ENCODE data around the gene CTF1. TPM values are rescaled to one million over a fixed set of nuclear protein-coding genes. Genes with fewer than 3 reads are reported as not detected.

CTF1 gene
- total RNA-seq, 1 donor from 2014 or later, result 3.2 TPM

- H3K9me3 ChIP-seq, result no peaks in the 10 kb centered on the region
- H3K27ac ChIP-seq, result peak overlapping the region; percentile 59
- H3K4me1 ChIP-seq, result peaks cover 28% of the 10 kb centered on the region
- no peak for DNase-seq (ENCODE audit: extremely low spot score in 2 of 2)
- intact Hi-C loops (cut with DNase I), result no loop called here
- no peak overlapping the region for H3K4me3 ChIP-seq
- TF ChIP-seq CTCF (IDR thresholded peaks at IDR 0.05) (no peak), POLR2AphosphoS5 (IDR thresholded peaks at IDR 0.05; ENCODE audit: insufficient read depth in 1 of 2, low read depth in 1 of 2) (peak in 1 of 2 donors; percentile 34)
- H3K27me3 ChIP-seq, result no peaks in the 10 kb centered on the region
- H3K36me3 ChIP-seq, result peaks cover 3 to 8% of the 10 kb centered on the region in 2 donors
Observed at GRCh38 chr16:30927789-30928378, 31.5 kb downstream of the CTF1 start.

GRCh38 chr16:30928390-30928789 is 32.0 kb downstream of the CTF1 start:
- TF ChIP-seq CTCF (IDR thresholded peaks at IDR 0.05), result no peak
- TF ChIP-seq POLR2A (IDR thresholded peaks at IDR 0.05), result no peak
- TF ChIP-seq POLR2AphosphoS5 (IDR thresholded peaks at IDR 0.05; ENCODE audit: insufficient read depth in 1 of 2, low read depth in 1 of 2), result no peak
- Histone ChIP-seq H3K4me3 (no peak overlapping the region), H3K9me3 (no peaks in the 10 kb centered on the region), H3K36me3 (peaks cover 3 to 8% of the 10 kb centered on the region in 2 donors), H3K27me3 (no peaks in the 10 kb centered on the region), H3K27ac (peak overlapping the region; percentile 59), H3K4me1 (peaks cover 28% of the 10 kb centered on the region)
- DNase-seq (ENCODE audit: extremely low spot score in 2 of 2), result no peak
- intact Hi-C loops (cut with DNase I), result no loop called here

GRCh38 chr16:30929167-30929566 is 32.8 kb downstream of the CTF1 start:
- DNase-seq (ENCODE audit: extremely low spot score in 2 of 2), result no peak
- Histone ChIP-seq H3K27ac (no peak overlapping the region), H3K36me3 (peaks cover 3 to 8% of the 10 kb centered on the region in 2 donors), H3K4me3 (no peak overlapping the region), H3K27me3 (no peaks in the 10 kb centered on the region), H3K4me1 (peaks cover 22% of the 10 kb centered on the region), H3K9me3 (no peaks in the 10 kb centered on the region)
- intact Hi-C loops (cut with DNase I), result no loop called here
- TF ChIP-seq CTCF (IDR thresholded peaks at IDR 0.05) (no peak), POLR2AphosphoS5 (IDR thresholded peaks at IDR 0.05; ENCODE audit: insufficient read depth in 1 of 2, low read depth in 1 of 2) (no peak), POLR2A (IDR thresholded peaks at IDR 0.05) (no peak)

- H3K4me1 ChIP-seq, result peaks cover 13% of the 10 kb centered on the region
- TF ChIP-seq POLR2A (IDR thresholded peaks at IDR 0.05) (no peak), CTCF (IDR thresholded peaks at IDR 0.05) (no peak), POLR2AphosphoS5 (IDR thresholded peaks at IDR 0.05; ENCODE audit: insufficient read depth in 1 of 2, low read depth in 1 of 2) (no peak)
- H3K27ac ChIP-seq, result no peak overlapping the region
- intact Hi-C loops (cut with DNase I), result no loop called here
- DNase-seq (ENCODE audit: extremely low spot score in 2 of 2), result no peak
- H3K9me3 ChIP-seq, result no peaks in the 10 kb centered on the region
- no peak overlapping the region for H3K4me3 ChIP-seq
- peaks cover 3 to 8% of the 10 kb centered on the region in 2 donors for H3K36me3 ChIP-seq
- H3K27me3 ChIP-seq, result no peaks in the 10 kb centered on the region
Observed at GRCh38 chr16:30930160-30930571, 33.8 kb downstream of the CTF1 start.

GRCh38 chr16:30931068-30931650 is 34.7 kb downstream of the CTF1 start:
- TF ChIP-seq POLR2A (IDR thresholded peaks at IDR 0.05) (no peak), CTCF (IDR thresholded peaks at IDR 0.05) (no peak), POLR2AphosphoS5 (IDR thresholded peaks at IDR 0.05; ENCODE audit: insufficient read depth in 1 of 2, low read depth in 1 of 2) (no peak)
- no peak overlapping the region for H3K27ac ChIP-seq
- no peaks in the 10 kb centered on the region for H3K9me3 ChIP-seq
- no peak overlapping the region for H3K4me3 ChIP-seq
- peaks cover 9% of the 10 kb centered on the region for H3K4me1 ChIP-seq
- intact Hi-C loops (cut with DNase I), result no loop called here
- peaks cover 3 to 8% of the 10 kb centered on the region in 2 donors for H3K36me3 ChIP-seq
- DNase-seq (ENCODE audit: extremely low spot score in 2 of 2), result no peak
- H3K27me3 ChIP-seq, result no peaks in the 10 kb centered on the region
